OCI-LY1 (cell line): ENCODE results near the gene GLIPR2.

Experiments used
- H2AFZ ChIP-seq: fragments of 200-600 bp; sonication (generic), shearing (Covaris generic); 2 replicates; pipeline ENCODE4 v1.6.0; 2014; ENCODE audit warnings: antibody characterized with exemption, mild to moderate bottlenecking, low read length
- H3F3A ChIP-seq: fragments of 200-600 bp; sonication (generic), shearing (Covaris generic); 2 replicates; pipeline ENCODE4 v1.6.0; 2014; ENCODE audit warnings: mild to moderate bottlenecking, antibody characterized with exemption, low read length, moderate library complexity; ENCODE audit not compliant: insufficient read depth
- H3K27ac ChIP-seq: fragments of 200-600 bp; sonication (generic); 2 replicates; pipeline ENCODE4 v1.5.1; 2014; ENCODE audit warnings: low read length, mixed run types, mild to moderate bottlenecking, low read depth; ENCODE audit not compliant: poor library complexity, severe bottlenecking
- H3K27me3 ChIP-seq: fragments of 200-600 bp; sonication (generic); 2 replicates; pipeline ENCODE4 v1.6.0; 2014; ENCODE audit warnings: antibody characterized with exemption, mild to moderate bottlenecking, low read length, moderate library complexity; ENCODE audit not compliant: insufficient read depth
- H3K36me3 ChIP-seq: fragments of 200-600 bp; sonication (generic); 2 replicates; pipeline ENCODE4 v1.6.1; 2014; ENCODE audit warnings: mild to moderate bottlenecking, antibody characterized with exemption, low read length, moderate library complexity, mixed read lengths; ENCODE audit not compliant: insufficient read depth
- H3K4me1 ChIP-seq: fragments of 200-600 bp; sonication (generic); 2 replicates; pipeline ENCODE4 v1.5.1; 2014; ENCODE audit warnings: mild to moderate bottlenecking, low read length, moderate library complexity; ENCODE audit not compliant: insufficient read depth, severe bottlenecking
- H3K4me2 ChIP-seq: fragments of 200-600 bp; sonication (generic), shearing (Covaris generic); 2 replicates; pipeline ENCODE4 v1.6.1; 2014; ENCODE audit warnings: low read length
- H3K4me3 ChIP-seq: fragments of 200-600 bp; sonication (generic); 2 replicates; pipeline ENCODE4 v1.5.1; 2014; ENCODE audit warnings: low read length, low read depth, mild to moderate bottlenecking, mixed read lengths; ENCODE audit not compliant: poor library complexity, severe bottlenecking
- H3K79me2 ChIP-seq: fragments of 200-600 bp; shearing (Covaris generic); 2 replicates; pipeline ENCODE4 v1.6.1; 2016; ENCODE audit warnings: mixed run types, low read length, mixed read lengths; ENCODE audit not compliant: insufficient read depth
- H3K9ac ChIP-seq: fragments of 200-600 bp; sonication (generic), shearing (Covaris generic); 2 replicates; pipeline ENCODE4 v1.6.1; 2014; ENCODE audit warnings: mild to moderate bottlenecking, low read length, mixed read lengths
- H3K9me2 ChIP-seq: fragments of 200-600 bp; sonication (generic), shearing (Covaris generic); 2 replicates; pipeline ENCODE4 v1.6.1; 2014; ENCODE audit warnings: low read depth, mild to moderate bottlenecking, low read length, mixed read lengths
- H3K9me3 ChIP-seq: fragments of 200-600 bp; shearing (Covaris generic); 2 replicates; pipeline ENCODE4 v1.6.1; 2014; ENCODE audit warnings: low read length, mixed read lengths
- H4K20me1 ChIP-seq: fragments of 200-600 bp; sonication (generic), shearing (Covaris generic); 2 replicates; pipeline ENCODE4 v1.6.0; 2016; ENCODE audit warnings: mild to moderate bottlenecking, low read length; ENCODE audit not compliant: insufficient read depth
- CTCF ChIP-seq: fragments of 200-600 bp; sonication (generic), shearing (Covaris generic); IDR thresholded peaks from 2 replicates; pipeline ENCODE4 v1.5.1; 2017; ENCODE audit warnings: mild to moderate bottlenecking, antibody characterized with exemption, low read length, moderate library complexity, mixed read lengths
- EZH2 ChIP-seq: fragments of 200-600 bp; sonication (generic), shearing (Covaris generic); IDR thresholded peaks from 2 replicates; pipeline ENCODE4 v1.8.0; 2017; ENCODE audit warnings: borderline replicate concordance, mixed run types, mild to moderate bottlenecking, antibody characterized with exemption, low read length, moderate library complexity, mixed read lengths

Gene GLIPR2

GRCh38 chr9:36166168-36166927 lies 29.8 kb downstream of the GLIPR2 start:
- TF ChIP-seq CTCF (peak; percentile 92), EZH2 (no peak)
- peaks cover 9% of the 10 kb centered on the region for H3K4me1 ChIP-seq
- peak overlapping the region; percentile 59 for H3K4me3 ChIP-seq
- H3K9ac ChIP-seq, result no peak overlapping the region; the same call in 1 of the 2 replicates
- no peak overlapping the region for H2AFZ ChIP-seq
- H3K4me2 ChIP-seq, result peak overlapping the region; percentile 89
- no peaks in the 10 kb centered on the region for H3K79me2 ChIP-seq
- 0 out of 2 replicates have a peak, but pooled peaks cover 9% of the 10 kb centered on the region for H3K27me3 ChIP-seq
- H3K27ac ChIP-seq, result no peak overlapping the region
- no peaks in the 10 kb centered on the region for H3F3A ChIP-seq
- no peaks in the 10 kb centered on the region for H3K36me3 ChIP-seq
- no peaks in the 10 kb centered on the region for H4K20me1 ChIP-seq
- H3K9me3 ChIP-seq, result no peaks in the 10 kb centered on the region
- H3K9me2 ChIP-seq, result no peaks in the 10 kb centered on the region

GRCh38 chr9:36169166-36169565 lies 32.6 kb downstream of the GLIPR2 start, which contains the start of gene CCIN:
TSS of gene CCIN (plus strand) at chr9:36169388. CDS start at chr9:36169503, 115 bp downstream.
- no peaks in the 10 kb centered on the region for H3F3A ChIP-seq
- peaks cover 9% of the 10 kb centered on the region for H3K4me1 ChIP-seq
- H3K4me2 ChIP-seq, result no peak within 1 kb of the TSS
- no peak within 1 kb of the TSS for H3K9ac ChIP-seq
- H3K27ac ChIP-seq, result no peak within 1 kb of the TSS
- H3K4me3 ChIP-seq, result no peak within 1 kb of the TSS
- no peaks in the 10 kb centered on the region for H3K79me2 ChIP-seq
- H3K36me3 ChIP-seq, result no peaks in the 10 kb centered on the region
- H3K9me2 ChIP-seq, result no peaks in the 10 kb centered on the region
- no peak within 1 kb of the TSS for H2AFZ ChIP-seq
- H4K20me1 ChIP-seq, result no peaks in the 10 kb centered on the region
- no peak for TF ChIP-seq CTCF
- TF ChIP-seq EZH2, result no peak
- H3K9me3 ChIP-seq, result no peaks in the 10 kb centered on the region
- H3K27me3 ChIP-seq, result 0 out of 2 replicates have a peak, but pooled peaks cover 4% of the 10 kb centered on the region

GRCh38 chr9:36169708-36170107 lies 33.2 kb downstream of the GLIPR2 start:
- TF ChIP-seq CTCF (no peak), EZH2 (no peak)
- H4K20me1 ChIP-seq, result no peaks in the 10 kb centered on the region

More at GRCh38 chr9:36169708-36170107, 33.2 kb downstream of the GLIPR2 start:
- no peak overlapping the region for H3K27ac ChIP-seq
- no peak overlapping the region for H2AFZ ChIP-seq
- H3K9me3 ChIP-seq, result no peaks in the 10 kb centered on the region
- H3K27me3 ChIP-seq, result 0 out of 2 replicates have a peak, but pooled peaks cover 4% of the 10 kb centered on the region
- H3K36me3 ChIP-seq, result no peaks in the 10 kb centered on the region
- H3K9ac ChIP-seq, result no peak overlapping the region
- no peaks in the 10 kb centered on the region for H3K79me2 ChIP-seq
- H3K4me3 ChIP-seq, result no peak overlapping the region
- no peaks in the 10 kb centered on the region for H3K9me2 ChIP-seq
- no peak overlapping the region for H3K4me2 ChIP-seq
- H3K4me1 ChIP-seq, result peaks cover 9% of the 10 kb centered on the region
- no peaks in the 10 kb centered on the region for H3F3A ChIP-seq
